ENCODE data around the gene ADGRG3. TPM values are rescaled to one million over a fixed set of nuclear protein-coding genes. Genes with fewer than 3 reads are reported as not detected.

The ADGRG3 gene
- 10 to 100 TPM in 1 of 5 donors, 1 to 10 TPM in 2, not detected in 2; 1.7 to 50.2 (median 7.7) TPM for total RNA-seq
- polyA plus RNA-seq, result 1 to 10 TPM in 1 of 3 donors, under 1 TPM in 2; 0.46 to 1.7 (median 0.95) TPM
- long read RNA-seq, donor 1, result 0 reads
- long read RNA-seq, donor 2, result 0 reads
- long read RNA-seq, donor 3, result 0 reads
- long read RNA-seq, donor 4, result 0 reads
- long read RNA-seq, donor 5, result 0 reads
- long read RNA-seq, donor 6, result 0 reads
- long read RNA-seq, donor 7, result 0 reads
- long read RNA-seq, donor 8, result 0 reads
- long read RNA-seq, donor 9, result 0 reads
- long read RNA-seq, donor 10, result 0 reads

DNA sequence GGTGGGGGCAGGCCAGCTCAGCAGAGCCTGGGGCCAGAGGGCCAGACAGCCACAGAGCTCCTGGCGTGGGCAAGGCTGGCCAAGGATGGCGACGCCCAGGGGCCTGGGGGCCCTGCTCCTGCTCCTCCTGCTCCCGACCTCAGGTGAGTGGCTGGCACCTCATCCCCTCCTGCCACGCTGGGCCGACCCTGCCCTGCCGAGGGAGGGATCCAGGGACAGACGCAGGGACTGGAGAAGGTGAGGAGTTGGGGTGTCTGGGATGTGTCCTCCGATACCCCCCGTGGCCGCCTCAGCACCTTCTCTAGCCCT lies at the start of gene ADGRG3:
Gene ADGRG3 (plus strand): TSS at position 44 of the 309 bp plus-strand sequence. CDS start 42 bp downstream, at position 86.
- intact Hi-C loops (cut with DNase I; ENCODE audit: low total_unique reads), result no loop called here
- Histone ChIP-seq H3K36me3 (peaks cover 6 to 22% (median 18%) of the 10 kb centered on the region in 4 donors), H3K4me3 (peak within 1 kb of the TSS in 1 of 4 donors; percentile 29), H3K4me1 (no peaks in the 10 kb centered on the region), H3K27ac (peak within 1 kb of the TSS in 2 of 5 donors; percentile 59 to 60), H3K27me3 (peaks cover 0 to 5% (median 0%) of the 10 kb centered on the region in 3 donors), H3K9me3 (no peaks in the 10 kb centered on the region)
- 69 to 84% (median 76%) methylated on average over 6 to 11 of the region's 11 CpGs for WGBS, 5 donors
- TF ChIP-seq CTCF (IDR thresholded peaks at IDR 0.05) (no peak), POLR2A (IDR thresholded peaks at IDR 0.05) (no peak), POLR2AphosphoS5 (IDR thresholded peaks at IDR 0.05) (no peak), EP300 (IDR thresholded peaks at IDR 0.05) (no peak)
- DNase-seq, result no peak

DNA sequence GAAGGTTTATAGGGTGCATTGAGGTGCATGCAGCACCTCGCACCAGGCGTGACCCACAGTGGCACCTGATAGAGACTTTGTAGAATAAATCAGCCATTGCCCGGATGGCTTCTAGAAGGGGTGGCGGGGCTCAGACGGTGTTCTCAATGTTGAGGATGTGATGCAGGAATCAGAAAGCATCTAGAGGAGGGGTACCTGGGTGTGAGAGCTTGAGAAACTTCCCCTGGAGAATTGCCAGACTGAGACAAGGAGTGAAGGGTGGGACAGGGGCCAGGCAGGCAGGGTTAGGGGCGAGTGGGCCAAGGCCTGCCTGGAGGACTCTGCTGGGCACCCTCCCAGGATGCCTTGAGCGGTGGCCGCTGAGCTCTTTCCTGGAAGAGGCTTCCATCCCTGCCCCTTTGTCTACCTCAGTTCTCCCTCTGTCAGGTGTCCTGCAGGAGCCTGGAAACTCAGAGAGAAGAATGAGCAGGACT lies 48.9 kb upstream of the ADGRG3 start:
- WGBS, 5 donors, result 53 to 74% (median 64%) methylated on average over 7 to 8 of the region's 8 CpGs
- H3K27me3 ChIP-seq, result no peaks in the 10 kb centered on the region
- no peaks in the 10 kb centered on the region for H3K36me3 ChIP-seq
- peak overlapping the region; percentile 81 to 96 (median 87) for H3K27ac ChIP-seq
- DNase-seq, result peak in 1 of 2 donors; percentile 22
- intact Hi-C loops (cut with DNase I; ENCODE audit: low total_unique reads), result no loop called here
- peak overlapping the region in 2 of 4 donors; percentile 30 to 32 for H3K4me3 ChIP-seq
- peaks cover 37 to 54% (median 47%) of the 10 kb centered on the region in 4 donors for H3K4me1 ChIP-seq
- TF ChIP-seq CTCF (IDR thresholded peaks at IDR 0.05) (no peak), POLR2AphosphoS5 (IDR thresholded peaks at IDR 0.05) (no peak), EP300 (IDR thresholded peaks at IDR 0.05) (no peak), POLR2A (IDR thresholded peaks at IDR 0.05) (no peak)
- H3K9me3 ChIP-seq, result no peaks in the 10 kb centered on the region

GRCh38 chr16:57619606-57620334 lies 48.3 kb upstream of the ADGRG3 start:
- intact Hi-C loops (cut with DNase I; ENCODE audit: low total_unique reads), result no loop called here
- Histone ChIP-seq H3K36me3 (no peaks in the 10 kb centered on the region), H3K27me3 (no peaks in the 10 kb centered on the region), H3K4me1 (peaks cover 42 to 60% (median 53%) of the 10 kb centered on the region in 4 donors), H3K27ac (peak overlapping the region; percentile 81 to 96 (median 87)), H3K9me3 (no peaks in the 10 kb centered on the region), H3K4me3 (peak overlapping the region; percentile 18 to 32 (median 24))
- 18 to 56% (median 41%) methylated on average over 14 to 16 of the region's 16 CpGs for WGBS, 5 donors
- DNase-seq, result peak; percentile 85 to 87
- TF ChIP-seq POLR2AphosphoS5 (IDR thresholded peaks at IDR 0.05) (peak in 2 of 3 donors; percentile 67 to 86), CTCF (IDR thresholded peaks at IDR 0.05) (no peak), POLR2A (IDR thresholded peaks at IDR 0.05) (peak in 1 of 4 donors; percentile 12)

DNA sequence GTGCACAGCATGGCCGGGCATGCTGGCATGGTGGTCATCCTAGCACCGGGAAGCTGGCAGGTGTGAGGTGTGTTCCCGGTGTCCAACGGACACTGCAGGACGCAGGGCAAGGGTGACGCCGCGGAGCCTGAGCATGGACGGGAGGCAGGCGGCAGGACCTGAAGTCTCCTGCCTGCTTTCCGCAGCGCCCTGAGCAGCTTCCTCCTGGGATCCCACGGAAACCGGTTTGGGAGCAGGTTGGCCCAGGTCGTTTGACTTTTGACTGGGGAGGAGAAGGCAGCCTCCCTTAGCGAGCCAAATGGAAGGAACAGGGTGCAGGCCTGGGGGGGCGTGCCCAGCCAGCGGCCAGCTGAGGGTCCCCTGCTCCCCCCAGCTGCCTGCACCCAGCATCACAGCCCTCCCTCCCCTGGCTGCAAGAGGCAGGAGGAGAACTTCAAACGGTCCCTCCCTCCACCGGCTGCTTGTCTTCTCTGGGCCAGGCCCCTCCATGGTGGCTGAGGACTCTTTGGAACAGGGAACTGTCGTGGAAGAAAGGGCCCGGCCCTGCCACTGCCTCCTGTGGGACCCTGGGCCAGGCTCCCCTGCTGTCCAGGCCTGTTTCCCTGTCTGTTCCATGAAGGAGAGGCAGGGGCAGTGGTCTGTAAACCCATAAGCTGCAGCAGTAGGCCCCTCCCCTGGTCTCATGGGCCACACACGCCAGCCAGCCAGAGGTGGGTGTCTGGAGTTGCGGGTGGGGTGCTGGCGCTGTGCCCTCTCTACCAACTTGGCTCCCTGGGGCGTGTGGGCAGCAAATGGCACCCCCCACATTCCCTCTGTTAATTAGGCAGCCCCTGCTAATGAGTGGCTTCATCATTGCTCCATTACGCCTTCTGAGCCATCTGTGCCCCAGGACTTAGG lies 47.5 kb upstream of the ADGRG3 start:
- WGBS, 5 donors, result 24 to 50% (median 33%) methylated on average over 18 to 27 of the region's 27 CpGs

More for the DNA sequence above, 47.5 kb upstream of the ADGRG3 start:
- H3K36me3 ChIP-seq, result no peaks in the 10 kb centered on the region
- peak in 2 of 3 donors; percentile 66 to 70 for TF ChIP-seq POLR2AphosphoS5 (IDR thresholded peaks at IDR 0.05)
- no peak for TF ChIP-seq POLR2A (IDR thresholded peaks at IDR 0.05)
- no peak for TF ChIP-seq CTCF (IDR thresholded peaks at IDR 0.05)
- TF ChIP-seq EP300 (IDR thresholded peaks at IDR 0.05), result no peak
- H3K27me3 ChIP-seq, result no peaks in the 10 kb centered on the region
- intact Hi-C loops (cut with DNase I; ENCODE audit: low total_unique reads), result no loop called here
- H3K4me1 ChIP-seq, result peaks cover 42 to 68% (median 59%) of the 10 kb centered on the region in 4 donors
- DNase-seq, result peak; percentile 88 to 91
- peak overlapping the region; percentile 18 to 32 (median 24) for H3K4me3 ChIP-seq
- H3K9me3 ChIP-seq, result no peaks in the 10 kb centered on the region
- H3K27ac ChIP-seq, result peak overlapping the region; percentile 81 to 96 (median 87)

All from stomach (tissue), 19 donors.